Activated CD8-positive, alpha-beta memory T cell treated with anti-CD3 and anti-CD28 coated beads for 4 hours (primary cell): ENCODE measurements around the gene CNOT3.
A peak's percentile ranks its signal among the peaks of the same experiment; 100 is the strongest.
"Not testable (repeated sequence)": the region's sequence is repeated elsewhere in the genome, so short reads cannot be mapped to it uniquely, and the experiment has no call there.

Source experiments
- DNase-seq, 2 donors: peaks; one replicate each; pipeline ENCODE4 v3.0.0-alpha.2; 2020; ENCODE audit warnings: low read depth in 2 of 2

Gene CNOT3

GRCh38 chr19:54191011-54191810 is 53.6 kb downstream of the CNOT3 start, which contains the start of gene TSEN34:
TSS of gene TSEN34 (plus strand) at chr19:54191308. CDS start at chr19:54191365, 57 bp downstream.
- peak; percentile 68 to 74 for DNase-seq

- DNase-seq, result no peak
Observed at GRCh38 chr19:54191811-54192453, 54.4 kb downstream of the CNOT3 start.

- no peak for DNase-seq
Observed at GRCh38 chr19:54193011-54193410, 55.4 kb downstream of the CNOT3 start.

GRCh38 chr19:54194463-54194862 is 56.9 kb downstream of the CNOT3 start:
- DNase-seq, result not testable (repeated sequence)

- no peak for DNase-seq
Observed at GRCh38 chr19:54196536-54196935, 59.0 kb downstream of the CNOT3 start.

- DNase-seq, result no peak
Observed at GRCh38 chr19:54197121-54197520, 59.6 kb downstream of the CNOT3 start.

GRCh38 chr19:54199401-54199800 is 61.8 kb downstream of the CNOT3 start:
- DNase-seq, result no peak

- no peak for DNase-seq
Observed at GRCh38 chr19:54201172-54201701, 63.7 kb downstream of the CNOT3 start.

- DNase-seq, result no peak
Observed at GRCh38 chr19:54201980-54202379, 64.4 kb downstream of the CNOT3 start.

GRCh38 chr19:54203151-54203611 is 65.6 kb downstream of the CNOT3 start:
- no peak for DNase-seq

GRCh38 chr19:54204767-54205468 is 67.4 kb downstream of the CNOT3 start:
- no peak for DNase-seq
